GM06990 (cell line): ENCODE results near the gene CXXC1.

ENCODE experiments used
- DNase-seq: peaks from one replicate; pipeline ENCODE4 v3.0.0-alpha.2; 2011; ENCODE audit not compliant: insufficient read length; ENCODE audit errors: extremely low read depth
- H3K27me3 ChIP-seq: replicated peaks from 2 replicates; pipeline ENCODE4 v1.6.0; 2011; ENCODE audit warnings: low read length; ENCODE audit not compliant: control insufficient read depth, insufficient read depth
- H3K36me3 ChIP-seq: 2 replicates; pipeline ENCODE4 v1.5.1; 2011; ENCODE audit warnings: low read length; ENCODE audit not compliant: control insufficient read depth, insufficient read depth
- H3K4me3 ChIP-seq: replicated peaks from 2 replicates; pipeline ENCODE4 v1.5.1; 2011; ENCODE audit warnings: low read depth, mild to moderate bottlenecking, control low read depth, low read length
- TF ChIP-seq, protein P1 (sequence below): IDR thresholded peaks from 2 replicates; pipeline ENCODE4 v1.5.1; 2011; ENCODE audit warnings: low read length, control low read depth, mild to moderate bottlenecking, inconsistent platforms; ENCODE audit not compliant: insufficient read depth, poor library complexity, severe bottlenecking

The CXXC1 gene

DNA sequence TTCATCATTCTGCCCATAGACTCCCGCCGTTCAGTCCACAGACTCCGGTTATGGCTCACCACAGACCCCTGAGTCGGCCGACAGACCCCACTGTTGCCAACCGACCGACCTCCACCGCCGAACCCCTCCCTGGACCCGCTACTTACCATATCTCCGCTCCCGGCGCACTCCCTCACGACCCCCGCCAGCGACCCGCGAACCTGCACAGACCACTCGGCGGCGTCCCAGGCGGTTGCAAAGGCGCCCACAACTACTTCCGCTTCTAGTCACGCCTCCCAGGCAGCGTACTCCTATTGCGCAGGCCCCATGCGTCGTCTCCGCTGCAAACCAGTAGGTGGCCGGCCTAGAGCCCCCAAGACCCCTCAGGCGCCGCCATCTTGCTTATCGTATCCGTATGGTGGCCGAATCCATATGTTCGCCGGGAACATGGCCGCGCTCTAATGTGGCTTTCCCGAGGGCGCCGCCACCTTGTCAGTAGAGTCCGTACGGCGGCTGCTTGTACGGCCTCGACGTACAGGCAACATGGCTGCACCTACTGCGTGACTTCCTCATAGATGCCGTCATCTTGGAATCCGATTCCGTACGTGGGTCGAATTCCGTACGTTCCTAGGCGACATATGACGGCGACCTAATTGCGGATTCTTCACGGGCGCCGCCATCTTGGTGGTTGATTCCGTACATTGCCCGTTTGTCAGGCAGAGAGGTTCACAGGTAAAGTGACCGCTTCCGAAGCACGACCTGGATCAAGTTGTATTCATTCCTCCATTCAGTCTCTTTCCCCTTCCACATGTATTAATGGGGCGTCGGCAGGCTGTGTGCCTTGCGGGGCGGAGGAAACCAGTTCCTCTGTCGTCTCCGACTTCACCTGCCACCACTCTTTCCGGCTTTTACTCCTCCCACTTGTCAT is at the start of gene CXXC1:
TSS of gene CXXC1 (minus strand) at position 252 of the 907 bp plus-strand sequence. CDS start at position 149, 103 bp downstream.
- peak within 1 kb of the TSS; percentile 91 for H3K4me3 ChIP-seq
- no peaks in the 10 kb centered on the region for H3K27me3 ChIP-seq
- peak; percentile 98 for DNase-seq
- TF ChIP-seq, protein P1, sequence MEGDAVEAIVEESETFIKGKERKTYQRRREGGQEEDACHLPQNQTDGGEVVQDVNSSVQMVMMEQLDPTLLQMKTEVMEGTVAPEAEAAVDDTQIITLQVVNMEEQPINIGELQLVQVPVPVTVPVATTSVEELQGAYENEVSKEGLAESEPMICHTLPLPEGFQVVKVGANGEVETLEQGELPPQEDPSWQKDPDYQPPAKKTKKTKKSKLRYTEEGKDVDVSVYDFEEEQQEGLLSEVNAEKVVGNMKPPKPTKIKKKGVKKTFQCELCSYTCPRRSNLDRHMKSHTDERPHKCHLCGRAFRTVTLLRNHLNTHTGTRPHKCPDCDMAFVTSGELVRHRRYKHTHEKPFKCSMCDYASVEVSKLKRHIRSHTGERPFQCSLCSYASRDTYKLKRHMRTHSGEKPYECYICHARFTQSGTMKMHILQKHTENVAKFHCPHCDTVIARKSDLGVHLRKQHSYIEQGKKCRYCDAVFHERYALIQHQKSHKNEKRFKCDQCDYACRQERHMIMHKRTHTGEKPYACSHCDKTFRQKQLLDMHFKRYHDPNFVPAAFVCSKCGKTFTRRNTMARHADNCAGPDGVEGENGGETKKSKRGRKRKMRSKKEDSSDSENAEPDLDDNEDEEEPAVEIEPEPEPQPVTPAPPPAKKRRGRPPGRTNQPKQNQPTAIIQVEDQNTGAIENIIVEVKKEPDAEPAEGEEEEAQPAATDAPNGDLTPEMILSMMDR, result peak; percentile 61
- H3K36me3 ChIP-seq, result peaks cover 27% of the 10 kb centered on the region

DNA sequence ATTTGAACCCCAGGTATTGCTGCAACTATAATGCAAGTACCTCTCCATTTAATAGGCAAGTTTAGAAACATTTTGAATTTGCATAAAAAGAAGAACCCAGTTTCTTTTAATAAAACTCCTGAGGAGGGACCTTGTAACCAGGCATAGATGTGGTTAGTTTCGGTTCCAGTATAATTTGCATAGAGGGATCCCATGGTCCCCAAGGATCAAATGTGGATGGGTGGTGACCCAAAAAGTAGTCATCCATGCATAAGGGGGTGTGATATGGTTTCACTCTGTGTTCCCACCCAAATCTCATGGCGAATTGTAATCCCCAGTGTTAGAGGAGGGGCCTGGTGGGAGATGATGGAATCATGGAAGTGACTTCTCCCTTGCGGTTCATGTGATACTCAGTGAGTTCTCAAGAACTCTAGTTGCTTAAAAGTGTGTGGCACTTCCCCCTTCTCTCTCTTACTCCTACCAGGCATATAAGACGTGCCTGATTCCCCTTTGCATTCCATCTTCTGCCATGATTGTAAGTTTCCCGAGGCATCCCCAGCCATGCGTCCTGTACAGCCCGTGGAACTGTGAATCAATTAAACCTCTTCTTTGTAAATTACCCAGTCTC is 47.2 kb upstream of the CXXC1 start:
- no peaks in the 10 kb centered on the region for H3K36me3 ChIP-seq
- TF ChIP-seq, protein P1, result no peak
- DNase-seq, result no peak
- no peaks in the 10 kb centered on the region for H3K27me3 ChIP-seq
- H3K4me3 ChIP-seq, result no peak overlapping the region

DNA sequence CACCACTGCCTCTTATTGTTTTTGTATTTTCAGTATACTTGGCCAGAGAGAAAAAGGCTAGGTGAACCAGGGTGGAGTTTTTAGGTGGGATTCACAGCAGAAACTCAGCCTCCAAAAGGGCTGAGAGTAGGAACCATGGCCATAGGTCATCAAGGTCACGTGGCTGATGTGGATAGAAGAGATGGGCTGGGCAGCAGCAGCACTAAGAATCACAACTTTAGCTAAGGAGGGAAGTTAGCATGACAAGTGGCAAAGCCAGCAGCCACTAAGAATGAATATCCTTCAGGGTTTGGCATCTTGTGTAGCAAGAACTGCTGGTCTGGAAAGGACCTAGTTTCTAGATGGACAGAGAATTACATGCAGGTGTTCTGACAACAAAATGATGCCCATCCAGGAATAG is 44.2 kb upstream of the CXXC1 start:
- no peak for DNase-seq
- H3K4me3 ChIP-seq, result no peak overlapping the region
- no peaks in the 10 kb centered on the region for H3K27me3 ChIP-seq
- H3K36me3 ChIP-seq, result no peaks in the 10 kb centered on the region
- TF ChIP-seq, protein P1, result no peak

DNA sequence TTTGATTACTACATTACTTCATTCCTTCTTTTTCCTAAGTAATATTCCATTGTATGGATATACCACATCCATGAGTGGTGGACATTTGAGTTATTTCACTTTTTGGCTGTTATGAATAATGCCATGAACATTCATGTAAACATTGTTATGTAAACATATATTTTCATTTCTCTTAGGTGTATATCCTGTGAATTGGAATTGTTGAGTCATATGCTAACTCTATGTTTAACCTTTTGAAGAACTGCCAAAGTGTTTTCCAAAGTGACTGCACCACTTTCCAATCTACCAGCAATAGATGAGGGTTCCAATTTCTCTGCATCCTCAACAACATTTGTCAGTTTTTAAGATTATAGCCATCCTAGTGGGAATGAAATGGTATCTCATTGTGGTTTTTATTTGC is 42.7 kb upstream of the CXXC1 start:
- Histone ChIP-seq H3K36me3 (no peaks in the 10 kb centered on the region), H3K4me3 (no peak overlapping the region), H3K27me3 (no peaks in the 10 kb centered on the region)
- TF ChIP-seq, protein P1, result no peak
- no peak for DNase-seq

DNA sequence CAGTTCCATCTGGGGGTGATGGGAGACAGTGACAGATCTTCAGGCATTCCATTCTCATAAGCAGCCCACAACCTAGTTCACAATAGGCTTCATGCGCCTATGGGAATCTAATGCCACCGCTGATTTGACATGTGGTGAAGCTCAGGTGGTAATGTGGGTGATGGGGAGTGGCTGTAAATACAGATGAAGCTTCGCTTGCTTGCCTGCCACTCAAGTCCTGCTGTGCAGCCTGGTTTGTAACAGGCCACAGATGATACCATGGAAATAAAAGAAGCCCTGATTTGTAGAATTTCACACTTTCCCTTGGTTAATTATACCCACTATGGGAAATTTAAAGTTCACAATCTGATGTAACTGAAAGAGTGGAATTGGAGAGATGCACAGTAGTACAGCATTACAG is 40.5 kb upstream of the CXXC1 start:
- Histone ChIP-seq H3K36me3 (no peaks in the 10 kb centered on the region), H3K27me3 (no peaks in the 10 kb centered on the region), H3K4me3 (no peak overlapping the region)
- TF ChIP-seq, protein P1, result no peak
- no peak for DNase-seq
